Central memory CD8-positive, alpha-beta T cell (primary cell): ENCODE results near the gene PACS2.
"Not testable (repeated sequence)": the region's sequence is repeated elsewhere in the genome, so short reads cannot be mapped to it uniquely, and the experiment has no call there.

Experiments used
- ATAC-seq: fragments of 150-1000 bp; cut with Tn5 transposase; replicated peaks from 2 replicates; pipeline ENCODE4 v1.10.0; 2022; ENCODE audit warnings: mild to moderate bottlenecking, moderate FRiP score, moderate number of reproducible peaks; ENCODE audit not compliant: poor library complexity, severe bottlenecking; ENCODE audit errors: extremely low read depth
- DNase-seq, 2 donors: peaks; one replicate each; pipeline ENCODE4 v3.0.0; 2021; ENCODE audit warnings: low spot score in 2 of 2
- H3K27ac Mint-ChIP-seq: one replicate; pipeline ENCODE4 v1.8.0; 2022; ENCODE audit warnings: low read depth, mild to moderate bottlenecking, moderate library complexity, mixed read lengths
- H3K27me3 Mint-ChIP-seq: one replicate; pipeline ENCODE4 v1.8.0; 2022; ENCODE audit warnings: mixed read lengths
- H3K36me3 Mint-ChIP-seq: one replicate; pipeline ENCODE4 v1.8.0; 2022; ENCODE audit warnings: mild to moderate bottlenecking, moderate library complexity, mixed read lengths; ENCODE audit not compliant: insufficient read depth
- H3K4me1 Mint-ChIP-seq: one replicate; pipeline ENCODE4 v1.8.0; 2022; ENCODE audit warnings: mixed read lengths
- H3K4me3 Mint-ChIP-seq: one replicate; pipeline ENCODE4 v1.8.0; 2022; ENCODE audit warnings: mild to moderate bottlenecking, moderate library complexity, mixed read lengths
- H3K9me3 Mint-ChIP-seq: one replicate; pipeline ENCODE4 v1.8.0; 2022; ENCODE audit warnings: mixed read lengths

The PACS2 gene

DNA sequence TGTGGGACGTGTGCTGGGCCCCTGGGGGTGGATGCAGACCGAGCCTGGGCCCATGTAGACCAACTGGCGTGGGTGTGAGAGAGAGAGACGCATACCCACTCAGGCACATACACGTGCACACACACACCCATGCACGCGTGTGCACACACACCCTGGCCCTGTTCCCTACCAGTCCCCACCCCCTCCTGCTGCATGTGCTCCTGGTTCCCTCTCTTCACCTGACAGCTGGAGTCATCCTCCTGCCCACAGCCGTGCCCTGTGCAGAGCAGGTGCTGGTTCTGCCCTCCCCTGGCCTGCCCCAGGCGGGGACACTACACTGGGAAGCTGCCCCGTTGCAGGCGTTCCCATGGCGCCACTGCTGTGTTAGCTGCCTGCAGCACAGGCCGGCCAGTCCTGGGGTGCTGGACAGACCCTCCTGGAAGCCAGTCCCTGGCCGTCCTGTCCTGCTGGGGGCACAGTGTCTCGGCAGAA, 18.5 kb downstream of the PACS2 start:
- no peaks in the 10 kb centered on the region for H3K9me3 Mint-ChIP-seq
- ATAC-seq (no peak), DNase-seq (no peak)
- no peaks in the 10 kb centered on the region for H3K27me3 Mint-ChIP-seq
- H3K36me3 Mint-ChIP-seq: peaks cover 2% of the 10 kb centered on the region
- H3K4me1 Mint-ChIP-seq: peaks cover 40% of the 10 kb centered on the region
- H3K4me3 Mint-ChIP-seq: no peak overlapping the region
- H3K27ac Mint-ChIP-seq: no peak overlapping the region

GRCh38 chr14:105333613-105334364, 19.2 kb downstream of the PACS2 start:
- H3K36me3 Mint-ChIP-seq: peaks cover 2% of the 10 kb centered on the region

GRCh38 chr14:105334383-105335230, 20.1 kb downstream of the PACS2 start:
- Mint-ChIP-seq H3K36me3 (peaks cover 5% of the 10 kb centered on the region), H3K9me3 (no peaks in the 10 kb centered on the region), H3K4me3 (no peak overlapping the region), H3K27ac (no peak overlapping the region), H3K4me1 (peaks cover 27% of the 10 kb centered on the region), H3K27me3 (no peaks in the 10 kb centered on the region)
- DNase-seq (no peak), ATAC-seq (no peak)

More at GRCh38 chr14:105333613-105334364, 19.2 kb downstream of the PACS2 start:
- ATAC-seq (no peak), DNase-seq (no peak)
- Mint-ChIP-seq H3K27ac (no peak overlapping the region), H3K27me3 (no peaks in the 10 kb centered on the region), H3K4me1 (peaks cover 35% of the 10 kb centered on the region), H3K9me3 (no peaks in the 10 kb centered on the region), H3K4me3 (no peak overlapping the region)

GRCh38 chr14:105335231-105335542, 20.6 kb downstream of the PACS2 start:
- H3K27me3 Mint-ChIP-seq, H3K9me3 Mint-ChIP-seq, H3K4me3 Mint-ChIP-seq, ATAC-seq, H3K27ac Mint-ChIP-seq, H3K36me3 Mint-ChIP-seq, DNase-seq: not testable (repeated sequence)
- peaks cover 27% of the 10 kb centered on the region for H3K4me1 Mint-ChIP-seq

DNA sequence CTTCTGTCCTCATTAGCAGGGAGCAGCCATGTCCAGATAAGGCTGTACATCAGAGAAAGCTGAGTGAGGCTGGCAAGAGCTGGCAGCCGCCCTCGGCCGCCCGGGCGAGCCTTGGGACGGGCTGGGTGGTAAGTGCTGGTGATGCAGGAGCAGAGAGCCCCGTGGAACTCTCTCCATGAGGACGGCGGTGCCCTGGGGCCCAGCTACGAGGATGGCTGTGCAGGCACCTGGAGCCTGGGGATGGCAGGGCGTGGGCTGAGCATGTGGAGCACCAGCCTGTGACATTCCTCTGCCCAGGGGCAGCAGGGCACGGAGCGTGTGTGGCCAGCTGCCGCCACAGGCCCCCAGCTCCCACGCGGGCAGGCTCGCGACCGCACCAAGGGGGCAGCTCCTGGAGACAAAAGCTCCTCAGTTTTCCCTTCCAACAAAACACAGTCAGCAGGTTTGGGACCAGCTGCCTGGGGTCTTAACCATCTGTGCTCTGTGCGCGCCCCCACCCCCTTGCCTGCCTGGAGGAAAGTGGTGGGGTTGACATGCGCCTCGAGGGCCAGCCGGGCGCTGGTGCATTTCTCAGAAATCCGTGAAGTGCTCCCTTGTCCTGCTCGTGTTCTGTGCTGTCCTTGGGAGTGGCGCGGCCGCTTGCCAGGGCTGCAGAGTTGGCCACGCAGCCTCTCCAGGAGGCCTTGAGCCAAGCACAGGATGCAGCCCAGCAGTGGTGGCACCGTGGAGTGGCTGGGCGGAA, 21.4 kb downstream of the PACS2 start:
- ATAC-seq: no peak
- H3K9me3 Mint-ChIP-seq: no peaks in the 10 kb centered on the region
- H3K27me3 Mint-ChIP-seq: no peaks in the 10 kb centered on the region
- H3K4me3 Mint-ChIP-seq: no peak overlapping the region
- no peak for DNase-seq
- H3K4me1 Mint-ChIP-seq: peaks cover 24% of the 10 kb centered on the region
- H3K27ac Mint-ChIP-seq: no peak overlapping the region
- H3K36me3 Mint-ChIP-seq: peaks cover 5% of the 10 kb centered on the region

- Mint-ChIP-seq H3K27ac (no peak overlapping the region), H3K36me3 (peaks cover 5% of the 10 kb centered on the region), H3K9me3 (no peaks in the 10 kb centered on the region), H3K27me3 (no peaks in the 10 kb centered on the region), H3K4me1 (peaks cover 20% of the 10 kb centered on the region), H3K4me3 (no peak overlapping the region)
- ATAC-seq (no peak), DNase-seq (no peak)
Observed at GRCh38 chr14:105336477-105337287, 22.1 kb downstream of the PACS2 start.

GRCh38 chr14:105337433-105337832, 22.9 kb downstream of the PACS2 start:
- Mint-ChIP-seq H3K36me3 (peaks cover 5% of the 10 kb centered on the region), H3K27me3 (no peaks in the 10 kb centered on the region), H3K27ac (no peak overlapping the region), H3K4me3 (no peak overlapping the region), H3K4me1 (peaks cover 14% of the 10 kb centered on the region), H3K9me3 (no peaks in the 10 kb centered on the region)
- DNase-seq (no peak), ATAC-seq (no peak)

DNA sequence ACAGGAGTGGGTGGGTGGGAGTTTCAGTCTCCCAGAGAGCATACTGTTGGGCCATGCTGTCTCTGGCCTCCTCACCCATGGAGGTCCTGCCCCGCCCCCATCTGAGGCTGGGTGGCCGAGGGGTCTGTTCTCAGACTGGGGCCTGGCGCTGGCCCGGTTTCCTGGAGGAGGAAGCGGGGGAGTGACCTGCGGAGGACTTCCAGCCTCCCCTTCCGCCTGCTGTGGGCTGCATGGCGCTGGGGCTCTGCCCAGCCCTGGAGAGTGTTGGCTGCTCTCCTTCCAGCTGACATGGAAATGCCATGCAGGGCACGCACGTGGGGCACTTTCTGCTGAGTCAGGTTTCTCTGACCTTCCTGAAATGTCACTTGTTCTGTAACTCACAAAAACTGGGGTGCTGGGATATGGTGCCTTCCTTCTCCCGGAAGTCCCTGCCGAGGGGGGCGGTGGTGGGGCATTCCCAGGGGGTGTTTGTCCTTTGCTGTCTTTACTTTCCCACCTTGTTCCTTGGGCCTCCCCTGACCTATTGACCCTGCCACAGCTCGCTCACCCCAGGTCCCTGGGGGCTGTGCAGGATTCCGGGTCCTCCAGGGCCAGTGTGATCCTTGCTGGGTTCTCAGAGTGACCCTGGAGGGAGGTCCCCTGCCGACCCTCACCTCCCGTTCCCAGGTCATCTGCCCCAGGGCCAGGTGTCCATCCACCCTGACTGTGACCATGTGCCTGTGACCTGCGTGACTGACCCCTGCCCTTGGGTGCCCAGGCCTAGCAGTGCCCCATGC, 23.6 kb downstream of the PACS2 start:
- ATAC-seq (no peak), DNase-seq (no peak)
- Mint-ChIP-seq H3K27ac (no peak overlapping the region), H3K27me3 (no peaks in the 10 kb centered on the region), H3K9me3 (no peaks in the 10 kb centered on the region), H3K4me3 (no peak overlapping the region), H3K4me1 (peaks cover 11% of the 10 kb centered on the region), H3K36me3 (peaks cover 3% of the 10 kb centered on the region)

DNA sequence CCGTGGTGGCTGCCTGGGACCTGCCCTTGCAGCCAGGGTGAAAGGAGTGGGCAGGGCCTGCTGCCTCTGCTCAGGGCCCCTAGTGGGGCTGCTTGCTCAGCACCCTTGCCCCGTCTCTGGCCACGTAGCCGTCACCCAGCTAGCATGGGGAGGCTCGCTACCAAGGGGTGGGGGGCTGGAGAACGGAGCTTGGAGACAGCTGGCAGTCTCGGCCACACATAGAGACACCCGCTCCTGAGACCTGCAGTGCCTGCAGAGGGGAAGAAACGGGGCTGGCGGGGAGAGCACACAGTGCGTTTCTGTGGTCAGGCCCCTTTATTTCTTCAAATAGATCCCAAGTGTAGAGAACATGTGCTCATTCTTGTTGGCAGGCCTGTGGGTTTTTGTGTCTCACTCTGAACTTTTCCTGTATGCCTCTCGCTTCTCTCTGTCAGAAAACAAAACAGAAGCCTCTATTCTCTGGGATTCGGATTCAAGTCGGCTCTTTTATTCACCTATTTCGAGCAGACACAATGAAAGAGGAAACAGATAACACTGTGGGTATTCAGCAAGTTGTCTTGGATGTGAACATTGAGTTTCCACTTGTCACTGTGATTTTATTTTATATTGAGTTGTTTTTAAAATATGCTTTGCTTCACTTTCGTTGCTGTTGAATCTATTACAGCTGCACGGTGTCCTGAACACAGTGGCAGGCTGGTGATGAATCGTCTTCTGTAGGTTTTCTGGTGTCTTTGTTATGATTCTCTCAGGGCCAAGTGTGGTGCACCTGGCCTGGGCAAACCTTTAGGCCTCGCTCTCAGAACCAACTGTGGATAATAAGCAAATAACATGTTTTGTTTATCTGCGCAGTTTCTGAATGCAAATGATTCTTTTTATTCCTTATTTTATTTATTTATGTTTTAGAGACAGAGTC, 26.5 kb downstream of the PACS2 start:
- no peak for ATAC-seq
- Mint-ChIP-seq H3K9me3 (no peaks in the 10 kb centered on the region), H3K4me3 (no peak overlapping the region), H3K27ac (no peak overlapping the region), H3K36me3 (peaks cover 3% of the 10 kb centered on the region), H3K4me1 (peaks cover 18% of the 10 kb centered on the region), H3K27me3 (no peaks in the 10 kb centered on the region)
- no peak for DNase-seq

DNA sequence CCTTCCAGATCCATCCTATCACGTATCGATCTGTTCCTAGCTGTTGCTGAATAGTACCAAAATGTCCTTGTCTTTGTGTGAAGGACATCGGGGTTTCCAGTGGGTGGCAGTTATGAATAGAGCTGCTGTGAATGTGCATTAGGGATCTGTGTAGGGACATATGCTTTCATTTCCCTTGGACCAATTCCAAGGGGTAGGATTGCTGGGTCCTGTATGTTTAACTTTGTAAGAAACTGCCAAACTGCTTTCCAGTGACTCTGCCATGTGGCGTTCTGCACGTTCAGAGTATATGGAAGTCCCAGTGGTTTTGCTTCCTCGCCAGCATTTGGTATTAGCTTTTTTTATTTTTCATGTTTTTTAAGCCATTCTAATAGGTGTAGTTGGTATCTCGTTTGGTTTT, 28.6 kb downstream of the PACS2 start:
- no peak for DNase-seq
- Mint-ChIP-seq H3K27me3 (no peaks in the 10 kb centered on the region), H3K36me3 (peaks cover 3% of the 10 kb centered on the region), H3K9me3 (no peaks in the 10 kb centered on the region), H3K4me1 (peaks cover 18% of the 10 kb centered on the region), H3K27ac (no peak overlapping the region), H3K4me3 (no peak overlapping the region)
- no peak for ATAC-seq

- H3K27me3 Mint-ChIP-seq: no peaks in the 10 kb centered on the region
- no peaks in the 10 kb centered on the region for H3K36me3 Mint-ChIP-seq
- H3K4me1 Mint-ChIP-seq: peaks cover 11% of the 10 kb centered on the region
- no peak overlapping the region for H3K4me3 Mint-ChIP-seq
- ATAC-seq: no peak
- no peaks in the 10 kb centered on the region for H3K9me3 Mint-ChIP-seq
- H3K27ac Mint-ChIP-seq: no peak overlapping the region
- no peak for DNase-seq
Observed at GRCh38 chr14:105346200-105346533, 31.6 kb downstream of the PACS2 start.
